NT2/D1 (cell line): Measurements from ENCODE around the gene PAK6.

Source experiments
- SUZ12 ChIP-seq: IDR thresholded peaks from 2 replicates; pipeline ENCODE4 v1.6.1; 2011; ENCODE audit not compliant: insufficient read length, insufficient read depth; ENCODE audit errors: extremely low read depth
- YY1 ChIP-seq: IDR thresholded peaks from 2 replicates; pipeline ENCODE4 v1.6.1; 2011; ENCODE audit not compliant: insufficient read length, insufficient read depth
- ZNF274 ChIP-seq: IDR thresholded peaks from 2 replicates; pipeline ENCODE4 v1.6.1; 2011; ENCODE audit warnings: mild to moderate bottlenecking, low read depth, low read length

GRCh38 chr15:40242213-40242599 is 3.3 kb downstream of the PAK6 start:
- no peak for TF ChIP-seq ZNF274
- no peak for TF ChIP-seq SUZ12
- no peak for TF ChIP-seq YY1
